HAP-1 (cell line): ENCODE measurements around the gene ZBTB3.
"Not testable (repeated sequence)": the region's sequence is repeated elsewhere in the genome, so short reads cannot be mapped to it uniquely, and the experiment has no call there.

Experiments used
- DNase-seq, 2 experiments: peaks; one replicate each; pipeline ENCODE4 v3.0.0-alpha.2; 2016 to 2020; ENCODE audit warnings: low spot score in 2 of 2
- H3K27me3 ChIP-seq: fragments of 250-450 bp; sonication (Bioruptor Pico); 2 replicates; pipeline ENCODE4 v1.5.1; 2020; ENCODE audit warnings: low read depth, mild to moderate bottlenecking, moderate library complexity
- H3K36me3 ChIP-seq: fragments of 250-450 bp; sonication (Bioruptor Pico); replicated peaks from 2 replicates; pipeline ENCODE4 v1.5.1; 2020; ENCODE audit warnings: mild to moderate bottlenecking
- H3K4me1 ChIP-seq: fragments of 250-450 bp; sonication (Bioruptor Pico); 2 replicates; pipeline ENCODE4 v1.5.1; 2020; ENCODE audit warnings: mild to moderate bottlenecking
- H3K4me3 ChIP-seq: fragments of 250-450 bp; sonication (Bioruptor Pico); 2 replicates; pipeline ENCODE4 v1.5.1; 2020; ENCODE audit warnings: mild to moderate bottlenecking, moderate library complexity
- H3K9me3 ChIP-seq: fragments of 250-450 bp; sonication (Bioruptor Pico); 2 replicates; pipeline ENCODE4 v1.5.1; 2020; ENCODE audit warnings: mild to moderate bottlenecking, moderate library complexity
- in situ Hi-C: fragments of 300-500 bp; cut with MboI; formaldehyde crosslinking; loops from 3 replicates; pipeline ENCODE4 v1.14.3; 2020; ENCODE audit warnings: low sequenced_read_pairs, inconsistent platforms, mixed read lengths

Gene ZBTB3

DNA sequence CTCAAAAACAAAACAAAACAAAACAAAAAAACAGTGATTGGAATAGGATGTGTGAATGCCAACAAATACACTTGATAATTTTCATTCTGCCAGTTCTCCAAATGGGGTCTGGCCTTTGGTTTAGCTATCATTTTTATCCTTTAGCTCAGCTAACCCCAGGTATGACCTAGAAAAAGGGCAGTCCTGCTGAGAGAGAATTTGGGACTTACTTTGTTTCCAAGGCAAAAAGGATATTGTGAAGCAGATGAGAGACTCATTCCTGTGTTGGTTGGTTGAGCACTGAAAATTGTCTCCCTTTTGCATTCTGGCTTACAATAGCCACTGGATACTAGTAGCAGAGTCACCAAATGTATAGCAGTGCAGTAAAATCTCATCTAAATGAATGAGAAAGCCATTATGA lies 16.8 kb downstream of the ZBTB3 start:
- Histone ChIP-seq H3K4me1 (no peaks in the 10 kb centered on the region), H3K27me3 (no peaks in the 10 kb centered on the region), H3K36me3 (peaks cover 47% of the 10 kb centered on the region), H3K4me3 (no peak overlapping the region), H3K9me3 (no peaks in the 10 kb centered on the region)
- in situ Hi-C loops: no loop called here
- DNase-seq: no peak

DNA sequence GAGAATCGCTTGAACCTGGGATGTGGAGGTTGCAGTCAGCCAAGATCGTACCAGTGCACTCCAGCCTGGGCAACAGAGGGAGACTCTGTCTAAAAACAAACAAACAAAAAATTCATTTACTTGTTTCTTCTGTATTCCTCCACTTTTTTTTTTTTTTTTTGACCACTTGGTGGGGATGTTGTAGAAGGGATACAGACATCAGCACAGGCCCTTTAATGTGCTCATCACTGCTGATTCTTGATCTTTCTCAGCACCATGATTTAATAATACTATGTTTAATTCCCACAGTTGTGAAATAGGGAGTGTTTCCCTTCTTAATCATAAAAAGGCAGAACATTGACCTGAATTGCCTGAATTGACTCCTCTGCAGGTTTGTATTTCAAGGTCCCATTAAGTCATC lies 21.1 kb downstream of the ZBTB3 start:
- peaks cover 46% of the 10 kb centered on the region for H3K36me3 ChIP-seq
- no peaks in the 10 kb centered on the region for H3K27me3 ChIP-seq
- peaks cover 9% of the 10 kb centered on the region for H3K4me1 ChIP-seq
- no peak for DNase-seq
- in situ Hi-C loops: no loop called here
- no peaks in the 10 kb centered on the region for H3K9me3 ChIP-seq
- H3K4me3 ChIP-seq: no peak overlapping the region

DNA sequence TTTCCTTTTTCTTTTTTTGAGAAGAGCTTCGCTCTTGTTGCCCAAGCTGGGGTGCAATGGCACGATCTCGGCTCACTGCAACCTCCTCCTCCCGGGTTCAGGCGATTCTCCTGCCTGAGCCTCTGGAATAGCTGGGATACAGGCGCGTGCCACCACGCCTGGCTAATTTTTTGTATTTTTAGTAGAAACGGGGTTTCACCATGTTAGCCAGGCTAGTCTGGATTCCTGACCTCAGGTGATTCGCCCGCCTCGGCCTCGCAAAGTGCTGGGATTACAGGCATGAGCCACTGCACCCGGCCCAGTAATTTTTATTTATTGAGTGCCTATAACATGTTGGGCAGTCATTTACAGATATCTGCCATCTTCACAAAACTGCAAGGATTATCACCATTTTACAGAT lies 23.9 kb downstream of the ZBTB3 start:
- H3K27me3 ChIP-seq, H3K4me1 ChIP-seq, DNase-seq, H3K9me3 ChIP-seq, in situ Hi-C loops: not testable (repeated sequence)
- H3K4me3 ChIP-seq: peak overlapping the region; percentile 57
- peaks cover 43% of the 10 kb centered on the region for H3K36me3 ChIP-seq

DNA sequence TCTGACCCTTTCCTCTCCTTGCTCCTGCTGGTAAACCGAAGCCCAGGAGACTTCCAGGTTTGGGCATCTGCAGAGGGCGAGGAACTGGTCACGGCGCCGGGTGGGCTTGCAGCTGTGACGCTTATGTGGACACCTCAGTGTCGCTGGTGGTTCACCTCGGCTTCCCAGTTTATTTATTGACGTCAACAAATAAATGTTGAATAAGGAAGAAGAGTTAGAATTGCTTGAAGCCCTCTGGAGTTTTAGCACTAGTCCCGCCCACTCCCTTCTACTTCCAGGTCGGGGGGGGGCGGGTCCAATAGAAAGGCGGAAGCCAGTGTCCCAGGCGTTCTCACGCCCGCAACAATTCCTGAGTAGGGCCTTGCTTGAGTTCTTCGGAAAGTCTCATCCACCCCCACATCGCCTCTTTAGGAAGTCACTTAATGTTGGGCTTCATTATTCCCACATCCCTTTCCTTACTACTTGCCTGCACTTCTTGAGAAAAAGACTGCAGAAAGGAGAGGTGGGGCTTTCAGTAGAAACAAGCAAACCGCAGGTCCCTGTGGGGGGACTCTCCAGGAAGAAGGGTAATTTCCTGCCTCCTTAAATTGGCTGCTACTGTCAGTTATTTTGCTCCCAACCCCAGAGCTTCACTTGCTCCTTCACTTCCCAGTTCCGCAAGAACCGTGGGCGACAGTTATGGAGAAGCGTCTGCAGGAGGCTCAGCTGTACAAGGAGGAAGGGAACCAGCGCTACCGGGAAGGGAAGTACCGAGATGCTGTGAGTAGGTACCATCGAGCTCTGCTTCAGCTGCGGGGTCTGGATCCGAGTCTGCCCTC lies 25.6 kb downstream of the ZBTB3 start, which contains the start of gene TTC9C:
Gene TTC9C, plus strand, starts transcription at position 316 of the 818 bp plus-strand sequence. Its CDS starts 363 bp downstream, at position 679.
- Histone ChIP-seq H3K4me1 (peaks cover 9% of the 10 kb centered on the region), H3K36me3 (peaks cover 43% of the 10 kb centered on the region), H3K4me3 (peak within 1 kb of the TSS; percentile 57), H3K27me3 (no peaks in the 10 kb centered on the region), H3K9me3 (no peaks in the 10 kb centered on the region)
- in situ Hi-C loops: loop anchor here (10.0 kb wide), 1 partner anchor 146 kb away; no protein-coding TSS in a partner anchor
- DNase-seq: peak; percentile 78 to 94

DNA sequence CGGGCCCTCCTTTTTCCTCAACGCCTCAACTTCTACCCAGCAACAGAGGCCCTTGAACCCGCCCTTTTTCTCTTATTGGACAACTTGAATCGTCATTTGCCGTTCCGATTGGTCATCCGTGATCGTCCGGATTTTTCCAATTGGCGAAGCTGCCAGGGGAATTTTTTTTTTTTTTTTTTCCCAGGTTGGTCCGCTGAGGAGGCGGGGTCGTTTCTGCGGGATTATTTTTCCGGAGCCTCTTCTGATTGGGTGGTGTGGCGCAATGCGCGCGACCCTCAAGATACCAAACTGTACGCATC lies 26.1 kb downstream of the ZBTB3 start:
- DNase-seq: peak; percentile 94 to 98
- Histone ChIP-seq H3K4me1 (peaks cover 9% of the 10 kb centered on the region), H3K36me3 (peaks cover 43% of the 10 kb centered on the region), H3K4me3 (peak overlapping the region; percentile 57), H3K9me3 (no peaks in the 10 kb centered on the region), H3K27me3 (no peaks in the 10 kb centered on the region)
- in situ Hi-C loops: loop anchor here (10.0 kb wide), 1 partner anchor 147 kb away; no protein-coding TSS in a partner anchor

DNA sequence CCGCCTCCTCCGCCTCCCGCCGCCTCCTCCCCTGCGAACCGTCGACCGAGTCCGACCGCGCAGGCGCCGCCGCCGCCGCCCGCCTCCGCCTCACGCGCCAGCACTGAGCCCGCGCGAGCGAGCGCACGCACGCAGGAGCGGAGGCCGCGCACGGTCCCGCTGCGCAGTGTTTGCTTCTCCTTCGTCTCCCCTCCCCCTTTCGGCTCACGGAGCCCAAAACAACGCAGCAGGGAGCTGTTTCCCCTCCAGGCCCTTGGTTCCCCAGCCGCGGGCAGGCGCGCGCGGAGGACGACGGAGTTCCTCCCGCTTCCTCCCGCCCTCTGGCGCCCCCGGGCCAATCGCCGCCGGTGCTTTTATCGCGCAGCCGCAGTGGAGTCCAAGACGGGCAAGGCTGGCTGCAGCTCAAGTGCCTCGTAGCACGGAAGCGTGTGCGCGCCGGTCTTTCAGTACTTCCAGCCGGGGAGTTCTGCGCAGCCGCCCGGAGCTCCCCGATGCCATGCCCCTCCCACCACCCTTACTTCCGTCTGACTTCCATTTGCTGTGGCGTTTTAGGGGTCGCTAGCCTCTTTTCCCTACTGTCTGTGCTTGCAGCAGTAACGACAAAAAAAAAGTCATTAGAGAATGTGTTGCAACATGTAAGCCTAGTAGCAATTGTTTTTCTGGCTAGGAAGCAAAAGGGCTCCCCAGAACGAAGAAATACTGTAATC lies 26.6 kb downstream of the ZBTB3 start, which contains the start of gene HNRNPUL2:
Gene HNRNPUL2, minus strand, starts transcription at position 293 of the 707 bp plus-strand sequence. CDS start 301 bp downstream, outside the sequence.
- peak; percentile 96 to 98 for DNase-seq
- Histone ChIP-seq H3K4me1 (peaks cover 9% of the 10 kb centered on the region), H3K27me3 (no peaks in the 10 kb centered on the region), H3K36me3 (peaks cover 47% of the 10 kb centered on the region), H3K9me3 (no peaks in the 10 kb centered on the region), H3K4me3 (peak within 1 kb of the TSS; percentile 57)
- in situ Hi-C loops: loop anchor here (10.0 kb wide), 1 partner anchor 147 kb away; no protein-coding TSS in a partner anchor

DNA sequence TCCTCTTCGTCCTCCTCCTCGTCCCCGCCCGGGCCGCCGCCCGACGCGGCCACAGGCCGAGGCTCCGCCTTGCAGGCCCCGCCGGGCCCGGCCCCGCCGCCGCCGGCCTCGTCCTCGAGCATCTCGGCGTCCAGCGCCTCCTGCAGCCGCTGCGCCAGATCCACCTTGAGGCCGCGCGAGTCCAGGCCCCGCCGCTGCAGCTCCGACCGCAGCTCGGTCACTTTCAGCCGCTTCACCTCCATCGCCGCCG lies 27.1 kb downstream of the ZBTB3 start:
- no peak for DNase-seq
- H3K27me3 ChIP-seq: no peaks in the 10 kb centered on the region
- peak overlapping the region; percentile 57 for H3K4me3 ChIP-seq
- no peaks in the 10 kb centered on the region for H3K9me3 ChIP-seq
- H3K4me1 ChIP-seq: peaks cover 9% of the 10 kb centered on the region
- peaks cover 49% of the 10 kb centered on the region for H3K36me3 ChIP-seq
- in situ Hi-C loops: loop anchor here (10.0 kb wide), 1 partner anchor 148 kb away; no protein-coding TSS in a partner anchor

DNA sequence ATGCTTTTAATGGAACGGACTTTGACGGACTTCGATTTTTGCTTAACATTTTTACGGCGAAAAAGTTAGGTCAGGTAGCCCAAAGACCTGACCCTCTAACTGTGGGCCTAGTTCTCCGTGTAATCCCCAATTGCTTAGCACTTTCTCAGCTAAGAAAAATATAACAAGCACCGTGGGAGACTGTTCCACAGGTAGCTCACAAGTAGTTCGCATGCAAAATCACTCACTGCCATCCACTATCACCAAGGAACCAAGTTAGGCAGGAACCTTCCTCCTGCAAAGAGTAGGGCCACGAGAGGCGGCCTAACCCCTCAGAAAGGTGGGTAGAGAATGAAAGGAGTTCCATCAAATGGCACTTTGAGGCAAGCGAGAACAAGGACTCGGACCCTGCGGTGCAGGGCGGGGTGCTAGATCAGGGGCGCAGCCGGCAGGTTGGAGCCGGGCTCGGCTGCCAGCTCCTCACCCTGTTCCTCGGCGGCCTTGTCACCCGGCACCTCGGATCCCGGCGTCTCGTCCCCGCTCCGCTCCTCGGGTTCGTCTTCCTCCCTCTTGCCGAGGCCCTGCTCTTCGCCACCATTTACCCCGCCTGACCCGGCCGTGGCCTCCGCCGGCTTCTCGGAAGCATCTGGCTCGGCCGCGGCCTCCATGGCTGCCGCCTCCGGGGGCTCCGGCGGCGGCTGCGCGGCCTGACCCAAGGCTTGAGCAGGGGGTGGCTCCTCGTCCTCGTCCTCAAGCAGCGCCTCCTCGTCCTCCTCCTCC lies 27.6 kb downstream of the ZBTB3 start:
- no peaks in the 10 kb centered on the region for H3K27me3 ChIP-seq
- H3K4me3 ChIP-seq: peak overlapping the region; percentile 57
- DNase-seq: peak in 1 of 2 experiments; percentile 26
- in situ Hi-C loops: loop anchor here (10.0 kb wide), 1 partner anchor 148 kb away; no protein-coding TSS in a partner anchor
- no peaks in the 10 kb centered on the region for H3K9me3 ChIP-seq
- peaks cover 53% of the 10 kb centered on the region for H3K36me3 ChIP-seq
- H3K4me1 ChIP-seq: peaks cover 9% of the 10 kb centered on the region

DNA sequence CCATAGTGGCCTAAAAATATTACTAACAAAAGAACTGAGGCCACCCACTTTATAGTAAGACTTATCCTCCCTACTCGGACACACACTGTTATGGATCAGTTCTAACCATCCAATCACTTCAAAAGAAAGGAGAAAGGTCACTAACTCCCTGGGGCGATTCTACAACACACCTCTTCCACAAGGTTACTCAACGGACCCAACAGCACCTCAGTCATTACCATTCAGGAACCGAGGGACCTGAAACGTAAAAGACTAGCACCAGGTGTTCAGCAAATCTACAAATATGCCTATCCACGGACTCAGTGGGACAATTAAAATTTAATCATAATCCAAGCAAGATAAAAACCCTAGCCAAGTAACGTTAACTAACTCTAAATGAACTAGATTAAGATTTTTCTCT lies 28.3 kb downstream of the ZBTB3 start:
- no peaks in the 10 kb centered on the region for H3K9me3 ChIP-seq
- H3K4me1 ChIP-seq: peaks cover 9% of the 10 kb centered on the region
- H3K4me3 ChIP-seq: peak overlapping the region; percentile 57
- no peaks in the 10 kb centered on the region for H3K27me3 ChIP-seq
- DNase-seq: peak; percentile 41 to 58
- H3K36me3 ChIP-seq: peaks cover 53% of the 10 kb centered on the region
- in situ Hi-C loops: loop anchor here (10.0 kb wide), 1 partner anchor 149 kb away; no protein-coding TSS in a partner anchor

DNA sequence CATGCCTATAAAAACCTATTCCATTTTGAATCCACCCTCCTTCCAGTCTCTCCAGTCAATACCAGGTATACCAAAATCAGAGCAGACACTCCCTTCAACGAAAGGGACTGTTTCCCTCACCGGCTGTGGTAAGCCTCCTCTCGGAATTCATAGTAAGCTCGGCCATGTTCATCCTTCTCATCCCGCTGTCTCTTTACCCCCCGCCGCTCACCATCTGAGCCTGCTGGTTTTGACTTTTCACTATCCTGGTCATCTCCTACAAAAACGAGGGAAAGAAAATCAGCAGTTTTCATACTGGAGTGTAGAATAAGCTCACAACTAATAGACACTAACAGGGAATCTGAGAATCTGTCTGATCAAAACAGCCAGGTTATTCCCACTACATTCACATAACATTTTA lies 29.8 kb downstream of the ZBTB3 start:
- no peaks in the 10 kb centered on the region for H3K9me3 ChIP-seq
- H3K4me1 ChIP-seq: no peaks in the 10 kb centered on the region; the same call in 1 of the 2 replicates
- peak overlapping the region; percentile 57 for H3K4me3 ChIP-seq
- peaks cover 64% of the 10 kb centered on the region for H3K36me3 ChIP-seq
- no peak for DNase-seq
- in situ Hi-C loops: loop anchor here (10.0 kb wide), 1 partner anchor 151 kb away; no protein-coding TSS in a partner anchor
- no peaks in the 10 kb centered on the region for H3K27me3 ChIP-seq

DNA sequence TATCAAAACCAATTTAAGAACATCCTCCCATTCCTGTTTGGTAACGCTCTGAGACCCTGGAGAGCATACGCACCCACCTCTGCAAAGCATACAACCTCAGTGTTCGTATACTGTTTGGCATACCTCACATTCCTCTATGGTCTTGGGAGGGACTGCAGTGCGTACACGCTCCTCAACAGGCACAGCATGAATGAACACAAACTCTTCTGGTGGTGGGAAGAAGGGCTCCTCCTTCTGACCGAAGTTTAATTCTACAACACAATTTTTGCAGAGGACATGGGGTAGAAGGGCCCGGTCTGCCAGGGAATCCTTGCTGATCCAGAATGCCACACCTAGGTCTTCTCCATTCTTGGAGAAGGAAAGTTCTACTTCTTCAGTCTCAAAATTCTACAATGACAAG lies 32.0 kb downstream of the ZBTB3 start:
- DNase-seq: peak in 1 of 2 experiments; percentile 30
- no peaks in the 10 kb centered on the region for H3K27me3 ChIP-seq
- H3K36me3 ChIP-seq: peaks cover 84% of the 10 kb centered on the region
- H3K4me3 ChIP-seq: no peak overlapping the region
- in situ Hi-C loops: loop anchor here (10.0 kb wide), 1 partner anchor 153 kb away; no protein-coding TSS in a partner anchor
- H3K4me1 ChIP-seq: no peaks in the 10 kb centered on the region; the same call in 1 of the 2 replicates
- no peaks in the 10 kb centered on the region for H3K9me3 ChIP-seq

DNA sequence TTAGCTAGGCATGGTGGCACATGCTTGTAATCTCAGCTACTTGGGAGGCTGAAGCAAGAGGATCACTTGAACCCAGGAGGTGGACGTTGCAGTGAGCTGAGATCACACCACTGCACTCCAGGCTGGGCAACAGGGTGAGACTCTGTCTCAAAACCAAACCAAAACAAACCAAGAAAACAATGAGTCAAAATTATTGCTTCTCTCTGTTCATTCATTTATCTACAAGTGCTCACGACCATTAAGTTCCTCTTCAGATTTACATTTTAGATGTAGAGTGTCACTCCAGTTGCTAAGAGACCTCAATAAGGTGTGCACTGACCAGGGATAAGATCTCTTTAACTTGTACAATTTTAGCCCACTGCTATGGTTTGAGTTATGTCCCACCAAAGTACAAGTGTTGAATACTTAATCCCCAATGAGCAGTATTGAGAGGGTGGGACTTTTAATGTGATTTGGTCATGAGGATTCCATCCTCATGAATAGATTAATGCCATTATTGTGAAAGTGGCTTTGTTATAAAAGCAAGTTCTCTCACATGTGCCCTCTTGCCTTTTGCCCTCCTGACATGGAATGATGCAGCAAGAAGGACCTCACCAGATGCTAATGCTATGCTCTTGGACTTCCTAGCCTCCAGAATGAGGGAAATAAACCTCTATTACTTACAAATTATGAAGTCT lies 34.5 kb downstream of the ZBTB3 start:
- H3K9me3 ChIP-seq: no peaks in the 10 kb centered on the region
- in situ Hi-C loops: no loop called here
- H3K4me1 ChIP-seq: no peaks in the 10 kb centered on the region; the same call in 1 of the 2 replicates
- no peaks in the 10 kb centered on the region for H3K27me3 ChIP-seq
- no peak overlapping the region for H3K4me3 ChIP-seq
- no peak for DNase-seq
- peaks cover 92% of the 10 kb centered on the region for H3K36me3 ChIP-seq

DNA sequence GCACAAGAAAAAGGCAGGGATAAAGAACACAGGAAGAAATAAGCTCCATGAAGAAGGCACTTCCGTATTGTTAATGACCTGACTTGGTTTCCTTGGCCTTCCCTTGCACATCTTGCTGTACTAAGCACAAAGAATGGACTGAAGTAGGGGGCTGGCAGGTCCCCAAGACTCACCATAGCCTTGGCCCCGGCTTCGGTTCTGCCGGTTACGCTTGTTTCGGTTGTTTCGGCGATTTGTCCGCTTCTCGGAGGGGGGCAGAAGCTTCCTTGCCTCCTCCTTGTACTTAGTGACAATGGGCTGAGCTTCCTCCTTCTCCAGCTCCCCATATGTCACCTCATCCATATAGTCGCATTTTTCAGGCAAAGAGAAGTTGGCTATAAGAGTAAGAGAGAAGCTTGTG lies 37.1 kb downstream of the ZBTB3 start:
- Histone ChIP-seq H3K9me3 (no peaks in the 10 kb centered on the region), H3K4me1 (no peaks in the 10 kb centered on the region), H3K27me3 (no peaks in the 10 kb centered on the region), H3K4me3 (no peak overlapping the region), H3K36me3 (peaks cover 90% of the 10 kb centered on the region)
- no peak for DNase-seq
- in situ Hi-C loops: no loop called here
